ENCODE measurements around the gene ENDOV. TPM values are rescaled to one million over a fixed set of nuclear protein-coding genes. Genes with fewer than 3 reads are reported as not detected.

Gene ENDOV
- total RNA-seq, 1 experiment from 2014 or later: 45.6 TPM

- intact Hi-C loops (cut with micrococcal nuclease): no loop called here
- DNase-seq (ENCODE audit: low read depth, low spot score) (no peak), ATAC-seq (no peak)
- Histone ChIP-seq H3K79me2 (ENCODE audit: insufficient read depth, low read length) (no peaks in the 10 kb centered on the region), H3K27ac (ENCODE audit: low read depth, low read length) (no peak overlapping the region), H3K27me3 (ENCODE audit: insufficient read depth, low read length) (no peaks in the 10 kb centered on the region), H3K4me3 (replicated peaks in 1 of 2; ENCODE audit: low read depth in 1 of 2, low read length in 2 of 2) (no peak overlapping the region), H3K9ac (ENCODE audit: low read length) (no peak overlapping the region), H3K4me2 (ENCODE audit: low read length) (no peak overlapping the region), H3K36me3 (ENCODE audit: control insufficient read depth in 1 of 2, insufficient read depth in 2 of 2, low read length in 2 of 2) (peaks cover 5 to 6% of the 10 kb centered on the region in 2 experiments; a peak in 2 of 4 replicates), H4K20me1 (ENCODE audit: insufficient read depth) (no peaks in the 10 kb centered on the region), H3K9me3 (ENCODE audit: control insufficient read depth in 1 of 2, insufficient read depth in 1 of 2, low read depth in 1 of 2, low read length in 2 of 2) (no peaks in the 10 kb centered on the region), H2AFZ (ENCODE audit: low read depth, low read length, poor library complexity, severe bottlenecking) (no peak overlapping the region), H3K9me2 (ENCODE audit: insufficient read depth) (no peaks in the 10 kb centered on the region), H3K4me1 (ENCODE audit: control insufficient read depth in 1 of 2, insufficient read depth in 2 of 2, low read length in 2 of 2) (no peaks in the 10 kb centered on the region)
- ChIA-PET RAD21 (ENCODE audit: low non-redundant PET in 1 of 2, low total read pairs in 2 of 2, uncharacterized antibody in 2 of 2, unreplicated experiment in 2 of 2) (no interaction called here), CTCF (no interaction called here), POLR2A (no interaction called here)
- no TSS peak for BruUV-seq (replicated peaks)
- no peak for TF ChIP-seq EZH2phosphoT487 (IDR thresholded peaks at IDR 0.05; ENCODE audit: borderline replicate concordance)
- TF ChIP-seq SRF (IDR thresholded peaks at IDR 0.05; ENCODE audit: low read depth): no peak
- no peak for TF ChIP-seq REST (IDR thresholded peaks at IDR 0.05; ENCODE audit: low read depth)
- TF ChIP-seq YY1 (IDR thresholded peaks at IDR 0.05; ENCODE audit: extremely low read depth, insufficient replicate concordance, low read depth, low read length): no peak
- no peak for TF ChIP-seq ZNF274 (IDR thresholded peaks at IDR 0.05; ENCODE audit: low read depth, low read length)
- TF ChIP-seq ZFX (IDR thresholded peaks at IDR 0.05): no peak
- no peak for TF ChIP-seq CBX3 (IDR thresholded peaks at IDR 0.05; ENCODE audit: low read depth)
- no peak for TF ChIP-seq EZH2 (IDR thresholded peaks at IDR 0.05)
- TF ChIP-seq SP1 (IDR thresholded peaks at IDR 0.05; ENCODE audit: low read depth): no peak
- TF ChIP-seq, protein P1, sequence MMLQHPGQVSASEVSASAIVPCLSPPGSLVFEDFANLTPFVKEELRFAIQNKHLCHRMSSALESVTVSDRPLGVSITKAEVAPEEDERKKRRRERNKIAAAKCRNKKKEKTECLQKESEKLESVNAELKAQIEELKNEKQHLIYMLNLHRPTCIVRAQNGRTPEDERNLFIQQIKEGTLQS (IDR thresholded peaks at IDR 0.05): no peak
Measured at GRCh38 chr17:80387071-80387470, 27.9 kb upstream of the ENDOV start.

Measured in HCT116 (cell line).